Neutrophil (primary cell): Measurements from ENCODE around the gene PIGS.

Source experiments
- H3K27ac ChIP-seq: fragments of 200-600 bp; sonication (generic); 2 replicates; pipeline ENCODE4 v1.5.1; 2016; ENCODE audit warnings: mild to moderate bottlenecking, moderate library complexity
- H3K27me3 ChIP-seq: fragments of 200-600 bp; sonication (generic); 2 replicates; pipeline ENCODE4 v1.6.0; 2016; ENCODE audit warnings: mild to moderate bottlenecking
- H3K36me3 ChIP-seq: fragments of 200-600 bp; sonication (generic); 2 replicates; pipeline ENCODE4 v1.5.1; 2017
- H3K4me1 ChIP-seq, 2 experiments: fragments of 200-600 bp in 1 of 2; sonication (generic) in 1 of 2; 1 replicate in 1 of 2; 2 replicates in 1 of 2; pipeline versions ENCODE4 v1.5.1 to v1.6.1; 2013 to 2016; ENCODE audit warnings: low read depth in 1 of 2, low read length in 1 of 2, mild to moderate bottlenecking in 1 of 2, moderate library complexity in 1 of 2; ENCODE audit not compliant: control insufficient read depth in 1 of 2, insufficient read depth in 1 of 2
- H3K4me3 ChIP-seq, 2 experiments: fragments of 200-600 bp in 1 of 2; sonication (generic) in 1 of 2; 1 replicate in 1 of 2; 2 replicates in 1 of 2; pipeline ENCODE4 v1.5.1; 2013 to 2016; ENCODE audit warnings: low read depth in 1 of 2, low read length in 1 of 2, mild to moderate bottlenecking in 1 of 2, moderate library complexity in 1 of 2
- H3K9me3 ChIP-seq: fragments of 200-600 bp; sonication (generic); 2 replicates; pipeline ENCODE4 v1.5.1; 2016
- CTCF ChIP-seq: fragments of 200-600 bp; sonication (generic); IDR thresholded peaks from 2 replicates; pipeline ENCODE4 v1.5.1; 2016; ENCODE audit warnings: antibody characterized with exemption

PIGS gene

DNA sequence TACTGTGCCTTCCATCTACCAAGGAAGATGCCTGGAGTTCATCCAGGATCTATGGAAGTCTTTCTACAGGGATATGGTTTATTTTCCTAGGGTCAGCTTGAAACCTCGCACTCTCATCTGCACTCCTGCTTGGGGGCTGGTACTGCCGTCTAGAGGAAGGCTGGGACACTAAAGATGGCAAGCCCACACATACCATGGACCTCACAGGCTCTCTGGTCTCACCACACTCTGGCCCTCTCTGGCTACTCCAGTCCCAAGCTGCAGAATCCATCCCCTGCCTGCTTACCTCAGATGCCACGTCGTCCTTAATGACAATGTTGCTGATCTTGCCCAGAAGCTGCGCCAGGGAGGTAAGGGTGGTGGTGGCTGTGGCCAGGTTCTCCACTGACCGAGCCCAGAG, 16.8 kb downstream of the PIGS start:
- Histone ChIP-seq H3K36me3 (peaks cover 65% of the 10 kb centered on the region), H3K27me3 (no peaks in the 10 kb centered on the region), H3K4me1 (peaks cover 28 to 34% of the 10 kb centered on the region in 2 experiments), H3K9me3 (no peaks in the 10 kb centered on the region), H3K27ac (no peak overlapping the region), H3K4me3 (no peak overlapping the region)
- TF ChIP-seq CTCF: no peak

DNA sequence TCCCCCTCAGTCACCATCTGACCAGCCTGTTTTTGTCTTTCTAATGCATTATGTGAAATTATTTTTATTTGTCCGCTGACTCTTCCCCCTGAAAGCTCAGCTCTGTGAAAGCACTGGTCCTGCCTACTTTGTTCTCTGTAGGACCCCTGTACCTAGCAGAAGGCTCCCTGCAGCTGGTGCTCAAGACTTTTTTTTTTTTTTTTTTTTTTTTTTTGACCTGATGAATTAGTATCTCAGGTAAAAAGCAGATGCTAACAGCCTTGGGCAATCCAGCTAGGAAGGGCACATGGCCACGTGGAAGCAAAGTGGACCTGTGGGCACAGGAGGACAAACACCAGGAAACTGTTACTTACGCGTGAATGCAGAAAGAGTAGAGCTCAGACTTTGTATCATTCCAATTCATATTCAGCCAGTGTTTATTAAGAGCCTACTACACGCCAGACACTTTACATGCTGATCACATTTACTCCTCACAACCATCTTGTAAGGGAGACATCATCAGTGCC, 18.3 kb downstream of the PIGS start:
- peak overlapping the region; percentile 74 to 99 for H3K4me3 ChIP-seq
- no peak for TF ChIP-seq CTCF

GRCh38 chr17:28552176-28552999, 18.9 kb downstream of the PIGS start, which contains the start of gene UNC119:
TSS of gene UNC119 (minus strand) at chr17:28552624. CDS start at chr17:28552557, 67 bp downstream.
- H3K4me3 ChIP-seq: peak within 1 kb of the TSS; percentile 74 to 99
- H3K27ac ChIP-seq: peak within 1 kb of the TSS; percentile 86
- TF ChIP-seq CTCF: peak; percentile 30

More for the DNA sequence above, 18.3 kb downstream of the PIGS start:
- Histone ChIP-seq H3K36me3 (peaks cover 49% of the 10 kb centered on the region), H3K9me3 (no peaks in the 10 kb centered on the region), H3K27ac (peak overlapping the region; percentile 86), H3K27me3 (no peaks in the 10 kb centered on the region), H3K4me1 (peaks cover 43 to 49% of the 10 kb centered on the region in 2 experiments)

GRCh38 chr17:28551421-28552175, 19.7 kb downstream of the PIGS start:
- Histone ChIP-seq H3K27me3 (no peaks in the 10 kb centered on the region), H3K9me3 (no peaks in the 10 kb centered on the region), H3K36me3 (peaks cover 46% of the 10 kb centered on the region), H3K4me1 (peaks cover 57 to 63% of the 10 kb centered on the region in 2 experiments), H3K27ac (peak overlapping the region; percentile 86), H3K4me3 (peak overlapping the region; percentile 74 to 99)
- no peak for TF ChIP-seq CTCF

More at GRCh38 chr17:28552176-28552999, 18.9 kb downstream of the PIGS start, which contains the start of gene UNC119:
- Histone ChIP-seq H3K36me3 (peaks cover 46% of the 10 kb centered on the region), H3K27me3 (no peaks in the 10 kb centered on the region), H3K9me3 (no peaks in the 10 kb centered on the region), H3K4me1 (peaks cover 49 to 55% of the 10 kb centered on the region in 2 experiments)

DNA sequence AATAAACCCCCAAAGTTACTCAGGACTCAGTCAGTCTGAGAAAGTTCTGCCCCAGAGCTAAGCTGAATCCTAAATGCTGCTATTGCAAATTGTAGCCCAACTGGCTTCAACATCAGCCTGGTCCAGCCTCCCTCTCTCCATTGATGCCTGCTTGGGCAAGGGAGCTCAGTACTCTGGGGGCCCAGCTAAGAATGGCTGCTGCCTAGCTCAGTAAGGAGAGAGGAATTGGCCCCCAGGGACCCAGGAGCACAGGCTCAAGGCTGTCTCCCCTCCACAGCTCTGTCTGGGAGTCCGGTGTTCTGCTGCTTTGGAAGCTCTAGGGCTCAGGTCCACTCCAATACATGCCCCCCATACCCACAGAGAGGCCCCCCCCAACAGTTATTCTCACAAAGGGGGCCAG, 20.5 kb downstream of the PIGS start:
- H3K4me1 ChIP-seq: peaks cover 59 to 66% of the 10 kb centered on the region in 2 experiments
- H3K4me3 ChIP-seq: peak overlapping the region; percentile 74 to 99

More for the DNA sequence above, 20.5 kb downstream of the PIGS start:
- Histone ChIP-seq H3K36me3 (peaks cover 46% of the 10 kb centered on the region), H3K27ac (peak overlapping the region; percentile 86), H3K27me3 (no peaks in the 10 kb centered on the region), H3K9me3 (no peaks in the 10 kb centered on the region)
- no peak for TF ChIP-seq CTCF
